ENCODE data around the gene CHRDL2. TPM values are rescaled to one million over a fixed set of nuclear protein-coding genes. Genes with fewer than 3 reads are reported as not detected.
A peak's percentile ranks its signal among the peaks of the same experiment; 100 is the strongest.

The CHRDL2 gene
- total RNA-seq (10 to 100 TPM in 1 of 7 donors, 1 to 10 TPM in 2, not detected in 4; 1.9 to 12.3 (median 2.7) TPM), polyA plus RNA-seq (1 to 10 TPM in 1 of 2 donors, under 1 TPM in 1; 0.22 to 5.1 TPM)
- long read RNA-seq, donor 1: 0 reads
- long read RNA-seq, donor 2, partial matches to known transcripts: 0 of 1 reads
- long read RNA-seq, donor 2, other reads (novel, unspliced or antisense): 0 of 1 reads
- long read RNA-seq, donor 3, transcript CHRDL2-203 (11 exons, 1,867 nt): minor isoform, 8 of 27 reads
- long read RNA-seq, donor 3, transcript CHRDL2-201 (12 exons, 1,712 nt): major isoform, 13 of 27 reads
- long read RNA-seq, donor 3, partial matches to known transcripts: 6 of 27 reads
- long read RNA-seq, donor 3, other reads (novel, unspliced or antisense): 0 of 27 reads

GRCh38 chr11:74731301-74732094, at the start of gene CHRDL2:
Gene CHRDL2 (minus strand): TSS chr11:74731426. CDS start chr11:74730888, 538 bp downstream.
- Histone ChIP-seq H3K4me1 (ENCODE audit: insufficient read depth) (no peaks in the 10 kb centered on the region), H3K36me3 (no peaks in the 10 kb centered on the region), H3K27me3 (no peaks in the 10 kb centered on the region), H3K4me3 (peak within 1 kb of the TSS; percentile 40), H3K27ac (no peak within 1 kb of the TSS), H3K9me3 (no peaks in the 10 kb centered on the region)
- no peak for DNase-seq
- TF ChIP-seq POLR2A (IDR thresholded peaks at IDR 0.05) (no peak), CTCF (IDR thresholded peaks at IDR 0.05) (no peak), EP300 (IDR thresholded peaks at IDR 0.05) (no peak)
- WGBS, 3 donors: 7 to 16% (median 13%) methylated on average over 44 to 69 of the region's 69 CpGs
- intact Hi-C loops (cut with DNase I): loop anchor here in 1 of 4 donors (10.0 kb wide), 1 partner anchor 127 kb away; no protein-coding TSS in a partner anchor

- peaks cover 5% of the 10 kb centered on the region for H3K4me1 ChIP-seq (ENCODE audit: insufficient read depth)
- H3K4me3 ChIP-seq: no peak overlapping the region
- TF ChIP-seq CTCF (IDR thresholded peaks at IDR 0.05): no peak
- TF ChIP-seq EP300 (IDR thresholded peaks at IDR 0.05): no peak
- TF ChIP-seq POLR2A (IDR thresholded peaks at IDR 0.05): no peak
- intact Hi-C loops (cut with DNase I): no loop called here
- H3K27me3 ChIP-seq: no peaks in the 10 kb centered on the region
- DNase-seq: no peak
- H3K9me3 ChIP-seq: no peaks in the 10 kb centered on the region
- WGBS, 3 donors: 75 to 83% (median 80%) methylated on average over 4 of the region's 4 CpGs
- no peaks in the 10 kb centered on the region for H3K36me3 ChIP-seq
- no peak overlapping the region for H3K27ac ChIP-seq
These were observed 49.2 kb upstream of the CHRDL2 start for GRCh38 chr11:74780248-74781005.

GRCh38 chr11:74778581-74778980, 47.4 kb upstream of the CHRDL2 start:
- 98% methylated on average over 6 of the region's 6 CpGs for WGBS, 3 donors
- TF ChIP-seq EP300 (IDR thresholded peaks at IDR 0.05) (no peak), CTCF (IDR thresholded peaks at IDR 0.05) (no peak), POLR2A (IDR thresholded peaks at IDR 0.05) (no peak)
- Histone ChIP-seq H3K9me3 (no peaks in the 10 kb centered on the region), H3K4me1 (ENCODE audit: insufficient read depth) (peaks cover 3% of the 10 kb centered on the region), H3K4me3 (no peak overlapping the region), H3K27ac (no peak overlapping the region), H3K27me3 (no peaks in the 10 kb centered on the region), H3K36me3 (no peaks in the 10 kb centered on the region)
- DNase-seq: no peak
- intact Hi-C loops (cut with DNase I): no loop called here

GRCh38 chr11:74777877-74778276, 46.7 kb upstream of the CHRDL2 start:
- Histone ChIP-seq H3K27me3 (no peaks in the 10 kb centered on the region), H3K4me3 (no peak overlapping the region), H3K27ac (no peak overlapping the region), H3K36me3 (no peaks in the 10 kb centered on the region), H3K9me3 (no peaks in the 10 kb centered on the region), H3K4me1 (ENCODE audit: insufficient read depth) (peaks cover 3% of the 10 kb centered on the region)
- WGBS, 3 donors: 73 to 82% (median 77%) methylated on average over 4 of the region's 4 CpGs
- TF ChIP-seq POLR2A (IDR thresholded peaks at IDR 0.05) (no peak), EP300 (IDR thresholded peaks at IDR 0.05) (no peak), CTCF (IDR thresholded peaks at IDR 0.05) (no peak)
- DNase-seq: no peak
- intact Hi-C loops (cut with DNase I): no loop called here

All from ovary (tissue), 10 donors.